Peyer's patch (tissue), 4 donors: ENCODE results near the gene LUZP1.

Source experiments
- CTCF ChIP-seq, 6 experiments: fragments of 450-650 bp in 4 of 6; fragments of 200-600 bp in 2 of 6; sonication (generic) in 1 of 6; IDR thresholded peaks; one replicate each; pipeline ENCODE4 v1.5.1; 2017 to 2019; ENCODE audit warnings: antibody characterized with exemption in 6 of 6, mild to moderate bottlenecking in 3 of 6, moderate library complexity in 1 of 6
- POLR2A ChIP-seq, 2 donors: fragments of 450-650 bp; IDR thresholded peaks; one replicate each; pipeline ENCODE4 v1.5.1; 2017; ENCODE audit warnings: antibody characterized with exemption in 2 of 2, mild to moderate bottlenecking in 2 of 2, moderate library complexity in 2 of 2

DNA sequence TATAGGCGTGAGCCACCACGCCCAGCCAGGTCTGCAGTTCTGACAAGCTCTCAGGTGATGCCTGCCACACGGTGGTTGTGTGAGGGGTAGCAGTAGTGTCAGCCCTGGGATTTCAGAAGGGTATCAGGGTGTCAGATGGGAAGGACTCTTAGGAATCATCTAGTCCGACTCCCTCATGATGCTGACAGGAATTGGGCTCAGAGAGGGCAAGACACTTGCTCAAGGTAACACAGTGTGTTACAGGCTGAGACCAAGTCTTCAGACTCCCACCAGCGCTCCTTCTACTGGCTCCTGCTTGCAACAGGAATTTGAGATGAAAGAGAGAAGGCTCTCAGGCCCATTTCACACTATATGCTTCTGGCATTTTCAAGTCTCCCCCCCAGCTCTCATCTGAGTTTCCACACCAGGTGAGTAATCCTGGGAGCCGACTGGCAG, 41.7 kb upstream of the LUZP1 start:
- TF ChIP-seq CTCF (IDR thresholded peaks at IDR 0.05) (peak in 3 of 6 experiments; percentile 18 to 29 (median 23)), POLR2A (IDR thresholded peaks at IDR 0.05) (no peak)
